Left cardiac atrium (tissue), 4 donors: ENCODE measurements around the gene AHCTF1. TPM values are rescaled to one million over a fixed set of nuclear protein-coding genes. Genes with fewer than 3 reads are reported as not detected.
A peak's percentile ranks its signal among the peaks of the same experiment; 100 is the strongest.
"Not testable (repeated sequence)": the region's sequence is repeated elsewhere in the genome, so short reads cannot be mapped to it uniquely, and the experiment has no call there.

Experiments used
- ATAC-seq, 2 donors: fragments of 200-7000 bp; cut with Tn5 transposase; one replicate each; pipeline ENCODE4 v1.9.1; 2020; ENCODE audit warnings: mild to moderate bottlenecking in 2 of 2, moderate library complexity in 2 of 2
- DNase-seq: peaks from one replicate; pipeline ENCODE4 v3.0.0-alpha.2; 2020
- intact Hi-C, 2 donors: fragments of 100-400 bp; cut with DNase I; formaldehyde crosslinking; loops; one replicate each; pipeline versions ENCODE4 v1.14.1 to v1.15.1; 2022 to 2023
- total RNA-seq, 2 donors: library from RNA; stranded (reverse); fragmentation: NEBNext Ultra II Directional; extraction: Animal tissue kit (Norgen Biotek cat#: 25700); gene quantifications; one replicate each; pipeline ENCODE4 v1.2.1, GENCODE V29; 2021
- donor health status: DM: no; HTN: yes; CAD: no.
- donor health status: DM: no; HTN: yes; CAD: no; lungs with severe emphysema.
- donor health status: DM: yes; HTN: yes; CAD: no.
- donor health status: Dilated cardiomyopathy.

AHCTF1 gene
- total RNA-seq, 2 donors from 2014 or later = 20.0 to 23.6 TPM

GRCh38 chr1:246865921-246866320 is 65.8 kb downstream of the AHCTF1 start:
- ATAC-seq (no peak), DNase-seq (no peak)

GRCh38 chr1:246863791-246864190 is 68.0 kb downstream of the AHCTF1 start:
- intact Hi-C loops, DNase-seq, ATAC-seq: not testable (repeated sequence)

More at GRCh38 chr1:246865921-246866320, 65.8 kb downstream of the AHCTF1 start:
- intact Hi-C loops = no loop called here

- no peak for ATAC-seq
- no peak for DNase-seq
- intact Hi-C loops = no loop called here
These were observed 71.3 kb downstream of the AHCTF1 start for GRCh38 chr1:246860401-246860800.

DNA sequence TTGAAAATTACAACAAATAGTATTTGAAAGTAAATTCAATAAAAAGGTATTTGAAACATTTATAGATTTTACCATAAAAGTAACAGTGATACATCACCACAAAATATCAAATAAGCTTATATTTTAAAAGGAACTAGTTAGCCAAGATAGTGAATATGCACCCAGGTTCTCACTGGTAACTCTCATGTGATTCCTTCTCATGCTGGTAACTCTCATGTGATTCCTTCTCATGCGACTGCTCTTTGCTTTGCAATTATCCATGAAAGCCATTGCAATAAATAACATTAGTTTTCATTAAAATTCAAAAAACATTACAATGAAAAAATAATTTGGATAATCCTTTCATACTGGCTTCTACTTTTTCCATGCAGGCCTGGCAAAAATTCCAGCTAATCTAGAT is 75.4 kb downstream of the AHCTF1 start:
- intact Hi-C loops = no loop called here
- no peak for ATAC-seq
- no peak for DNase-seq

- ATAC-seq = peak in 1 of 2 donors; percentile 55
- DNase-seq, intact Hi-C loops: not testable (repeated sequence)
These were observed 81.1 kb downstream of the AHCTF1 start for GRCh38 chr1:246850640-246851039.

DNA sequence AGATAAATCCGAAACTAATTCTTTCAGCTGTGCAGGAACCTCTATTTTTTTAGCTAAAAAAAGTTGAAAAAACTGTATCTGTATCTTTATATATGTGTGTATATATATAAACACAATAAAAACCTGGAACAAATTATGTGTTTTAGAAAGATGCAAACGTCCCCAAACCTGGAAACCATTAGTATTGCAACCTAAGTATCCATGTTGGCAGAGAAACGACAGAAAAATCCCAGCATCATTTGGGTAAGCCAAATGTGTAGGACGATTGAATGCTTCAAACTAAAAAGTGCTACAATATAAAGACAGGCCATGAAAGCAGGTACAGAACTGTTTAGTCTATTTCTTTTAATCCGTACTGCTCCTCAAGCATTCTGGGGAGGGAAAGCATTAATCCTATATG is 87.9 kb downstream of the AHCTF1 start:
- DNase-seq = no peak
- no peak for ATAC-seq
- intact Hi-C loops = no loop called here

DNA sequence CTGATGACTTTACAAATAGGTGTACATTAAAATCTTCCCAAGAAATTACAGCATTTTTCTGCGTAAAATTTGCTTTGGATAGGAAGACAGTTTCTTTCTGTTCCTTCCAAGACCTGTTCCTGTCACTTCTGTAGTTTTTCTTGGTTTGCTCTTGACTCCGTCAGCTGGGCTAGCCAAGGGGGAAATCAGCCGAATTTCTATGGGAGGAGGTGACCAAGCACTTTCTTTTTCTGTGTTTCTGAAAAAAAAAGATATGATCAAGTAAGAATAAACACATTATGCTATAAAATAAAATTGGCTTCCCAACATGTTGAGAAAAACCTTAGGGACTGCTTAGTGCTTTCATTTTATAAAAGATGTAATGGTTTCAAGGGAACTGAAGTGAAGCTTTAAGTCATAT is 91.0 kb downstream of the AHCTF1 start:
- ATAC-seq, intact Hi-C loops, DNase-seq: not testable (repeated sequence)

GRCh38 chr1:246838118-246838456 is 93.7 kb downstream of the AHCTF1 start:
- ATAC-seq (no peak), DNase-seq (no peak)
- intact Hi-C loops = no loop called here

GRCh38 chr1:246837418-246838117 is 94.2 kb downstream of the AHCTF1 start:
- no peak for ATAC-seq
- intact Hi-C loops = no loop called here
- DNase-seq = no peak

GRCh38 chr1:246836209-246836966 is 95.4 kb downstream of the AHCTF1 start:
- ATAC-seq (no peak), DNase-seq (no peak)
- intact Hi-C loops = no loop called here

GRCh38 chr1:246831543-246831942 is 100.2 kb downstream of the AHCTF1 start:
- ATAC-seq = peak in 1 of 2 donors; percentile 23
- intact Hi-C loops = no loop called here

DNA sequence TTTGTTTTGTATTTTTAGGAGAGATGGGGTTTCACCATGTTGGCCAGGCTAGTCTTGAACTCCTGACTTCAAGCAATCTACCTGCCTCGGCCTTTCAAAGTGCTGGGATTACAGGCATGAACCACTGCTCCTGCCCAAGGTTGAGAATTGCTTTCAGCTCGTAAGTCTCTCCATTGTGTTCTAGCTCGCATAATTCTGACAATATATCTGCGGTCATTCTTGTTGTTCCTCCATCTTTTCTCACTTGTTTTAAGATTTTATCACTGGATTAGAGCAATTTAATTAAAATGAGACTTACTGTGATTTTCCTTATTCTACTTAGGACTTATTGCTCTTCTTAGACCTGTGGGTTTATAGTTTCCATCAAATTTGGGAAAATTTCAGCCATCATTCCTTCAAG is 102.9 kb downstream of the AHCTF1 start:
- no peak for ATAC-seq
- intact Hi-C loops = no loop called here
- no peak for DNase-seq

More at GRCh38 chr1:246831543-246831942, 100.2 kb downstream of the AHCTF1 start:
- no peak for DNase-seq

GRCh38 chr1:246827396-246827795 is 104.4 kb downstream of the AHCTF1 start:
- intact Hi-C loops = no loop called here
- DNase-seq = no peak
- no peak for ATAC-seq

GRCh38 chr1:246825557-246826175 is 106.1 kb downstream of the AHCTF1 start:
- no peak for ATAC-seq
- intact Hi-C loops = no loop called here
- no peak for DNase-seq

DNA sequence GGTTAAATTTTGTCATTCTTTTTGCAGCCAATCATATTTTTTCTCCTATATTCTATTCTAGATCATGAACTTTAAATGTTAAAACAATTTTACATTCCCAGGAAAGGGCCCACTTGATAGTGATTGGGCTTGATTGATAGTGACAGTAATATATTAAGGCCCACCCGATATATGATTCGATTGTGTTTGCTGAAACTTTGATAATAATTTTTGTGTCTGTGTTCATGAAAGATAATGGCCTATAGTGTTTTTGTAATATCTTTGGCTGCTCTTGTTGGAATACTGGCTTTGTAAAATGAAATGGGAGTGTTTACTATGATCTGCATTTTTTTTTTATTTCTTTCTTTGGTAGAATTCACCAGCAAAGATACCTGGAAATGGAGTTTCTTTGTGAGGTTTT is 107.2 kb downstream of the AHCTF1 start:
- DNase-seq = no peak
- intact Hi-C loops = no loop called here
- no peak for ATAC-seq

DNA sequence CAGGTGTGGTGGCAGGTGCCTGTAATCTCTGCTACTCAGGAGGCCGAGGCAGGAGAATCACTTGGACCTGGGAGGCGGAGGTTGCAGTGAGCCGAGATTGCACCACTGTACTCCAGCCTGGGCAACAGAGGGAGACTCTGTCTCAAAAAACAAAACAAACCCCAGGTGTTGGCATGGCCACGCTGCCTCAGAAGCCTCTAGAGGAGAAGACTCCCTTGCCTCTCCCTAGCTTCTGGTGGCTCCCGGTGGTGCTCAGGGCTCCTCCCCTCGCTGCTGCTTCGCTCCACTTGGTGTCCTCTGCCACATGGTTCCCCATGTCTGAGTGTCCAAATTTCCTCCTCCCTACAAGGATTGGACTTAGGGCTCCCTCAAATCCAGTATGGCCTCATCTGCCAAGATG is 109.6 kb downstream of the AHCTF1 start:
- intact Hi-C loops = not testable (repeated sequence)

DNA sequence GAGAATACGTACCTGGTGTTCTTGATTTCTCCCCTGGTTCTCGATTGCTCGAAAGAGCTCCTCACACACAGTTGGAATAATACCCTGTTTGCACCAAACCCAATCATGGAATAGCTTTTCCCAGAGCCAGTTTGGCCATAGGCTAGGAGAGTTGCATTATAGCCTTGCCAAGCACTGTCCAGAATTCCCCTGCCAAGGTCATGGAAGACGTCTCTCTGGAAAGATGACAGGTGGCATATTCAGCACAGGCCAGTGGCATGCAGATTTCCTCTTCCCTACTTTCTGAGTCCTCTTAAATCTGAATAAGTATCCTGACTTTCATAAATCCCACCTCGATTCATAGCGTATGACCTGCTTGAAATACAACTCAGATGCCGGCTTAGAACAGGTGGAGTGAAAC is 111.1 kb downstream of the AHCTF1 start:
- DNase-seq = no peak
- intact Hi-C loops = no loop called here
- peak in 1 of 2 donors; percentile 23 for ATAC-seq

More for the DNA sequence above, 109.6 kb downstream of the AHCTF1 start:
- ATAC-seq, DNase-seq: not testable (repeated sequence)

GRCh38 chr1:246817778-246818177 is 114.0 kb downstream of the AHCTF1 start:
- DNase-seq, intact Hi-C loops: not testable (repeated sequence)
- ATAC-seq = peak; percentile 41 to 63

DNA sequence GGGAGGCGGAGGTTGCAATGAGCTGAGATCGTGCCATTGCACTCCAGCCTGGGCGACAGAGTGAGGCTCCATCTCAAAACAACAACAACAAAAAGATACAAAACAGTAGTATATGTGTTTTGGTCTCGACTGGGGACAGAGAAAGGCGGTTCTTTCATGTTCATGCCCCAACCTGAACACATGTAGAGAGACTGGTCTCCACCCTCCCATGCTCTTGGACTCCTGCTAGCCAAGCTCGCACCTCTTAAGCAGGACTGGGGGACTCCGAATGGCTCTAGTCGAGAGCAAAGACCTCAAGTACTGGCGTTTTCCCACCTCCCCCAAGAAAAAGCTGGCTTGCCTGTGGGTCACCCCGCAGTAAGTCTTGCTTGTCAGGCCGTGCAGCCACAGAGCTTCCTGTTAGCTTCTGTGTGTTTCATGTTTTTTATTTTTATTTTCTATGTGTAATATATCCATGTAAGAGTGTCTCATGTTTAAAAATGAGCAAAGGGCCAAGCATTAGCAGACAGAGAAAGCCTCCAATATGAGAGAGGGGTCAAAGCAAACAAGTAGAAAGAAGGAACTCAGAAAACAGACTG is 116.0 kb downstream of the AHCTF1 start:
- DNase-seq (no peak), ATAC-seq (no peak)
- intact Hi-C loops = no loop called here

DNA sequence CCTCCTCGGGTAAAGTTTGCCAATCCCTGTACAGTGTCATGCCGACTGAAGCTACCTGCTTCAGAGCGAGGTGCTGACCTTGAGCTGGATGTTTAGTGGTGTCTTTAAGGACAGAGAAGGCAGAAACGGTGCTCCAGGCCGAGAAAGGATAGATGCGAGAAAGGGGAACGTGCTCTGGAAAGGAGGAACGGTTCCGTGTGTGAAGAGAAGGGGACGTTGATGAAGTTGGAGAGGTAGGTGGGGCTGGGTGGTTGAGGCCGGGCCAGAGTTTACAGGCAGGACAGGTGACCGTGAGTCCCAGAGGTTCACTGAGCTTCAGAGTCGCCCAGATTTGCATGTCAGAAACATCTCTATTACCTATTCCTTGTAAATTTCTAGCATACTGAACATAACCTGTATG is 116.9 kb downstream of the AHCTF1 start:
- intact Hi-C loops = no loop called here
- DNase-seq (no peak), ATAC-seq (no peak)
